ENCODE results near the gene CNOT6.

CNOT6 gene

DNA sequence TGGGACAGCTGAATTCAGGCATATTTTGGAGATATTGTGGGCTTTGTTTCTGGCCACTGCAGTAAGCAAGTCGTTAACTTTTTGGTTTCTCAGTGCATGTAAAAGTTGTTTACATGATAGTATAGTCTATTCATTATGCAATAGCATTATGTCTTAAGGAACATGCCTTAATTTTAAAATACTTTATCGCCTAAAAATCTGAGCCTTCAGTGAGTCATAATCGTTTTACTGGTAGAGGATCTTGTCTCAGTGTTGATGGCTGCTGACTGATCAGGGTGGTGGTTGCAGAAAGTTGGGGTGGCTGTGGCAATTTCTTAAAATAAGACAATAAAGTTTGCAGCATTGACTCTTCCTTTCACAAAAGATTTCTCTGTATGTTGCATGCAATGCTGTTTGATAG lies 92.0 kb downstream of the CNOT6 start:
- no peak for DNase-seq

DNA sequence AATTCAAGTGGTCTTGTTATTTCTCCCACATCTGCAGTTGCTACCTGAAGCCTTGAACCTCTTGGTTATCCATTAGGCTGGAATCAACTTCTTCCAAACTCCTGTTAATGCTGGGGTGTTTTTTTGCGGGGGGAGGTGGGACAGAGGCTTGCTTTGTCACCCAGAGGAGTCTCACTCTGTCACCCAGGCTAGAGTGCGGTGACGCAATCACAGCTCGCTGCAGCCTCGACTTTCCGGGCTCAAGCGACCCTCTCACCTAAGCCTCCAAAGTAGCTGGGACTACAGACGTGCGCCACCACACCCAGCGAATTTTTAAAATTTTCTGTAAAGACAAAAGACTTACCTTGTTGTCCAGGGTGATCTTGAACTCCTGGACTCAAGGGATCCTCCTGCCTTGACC lies 92.7 kb downstream of the CNOT6 start:
- no peak for DNase-seq

DNA sequence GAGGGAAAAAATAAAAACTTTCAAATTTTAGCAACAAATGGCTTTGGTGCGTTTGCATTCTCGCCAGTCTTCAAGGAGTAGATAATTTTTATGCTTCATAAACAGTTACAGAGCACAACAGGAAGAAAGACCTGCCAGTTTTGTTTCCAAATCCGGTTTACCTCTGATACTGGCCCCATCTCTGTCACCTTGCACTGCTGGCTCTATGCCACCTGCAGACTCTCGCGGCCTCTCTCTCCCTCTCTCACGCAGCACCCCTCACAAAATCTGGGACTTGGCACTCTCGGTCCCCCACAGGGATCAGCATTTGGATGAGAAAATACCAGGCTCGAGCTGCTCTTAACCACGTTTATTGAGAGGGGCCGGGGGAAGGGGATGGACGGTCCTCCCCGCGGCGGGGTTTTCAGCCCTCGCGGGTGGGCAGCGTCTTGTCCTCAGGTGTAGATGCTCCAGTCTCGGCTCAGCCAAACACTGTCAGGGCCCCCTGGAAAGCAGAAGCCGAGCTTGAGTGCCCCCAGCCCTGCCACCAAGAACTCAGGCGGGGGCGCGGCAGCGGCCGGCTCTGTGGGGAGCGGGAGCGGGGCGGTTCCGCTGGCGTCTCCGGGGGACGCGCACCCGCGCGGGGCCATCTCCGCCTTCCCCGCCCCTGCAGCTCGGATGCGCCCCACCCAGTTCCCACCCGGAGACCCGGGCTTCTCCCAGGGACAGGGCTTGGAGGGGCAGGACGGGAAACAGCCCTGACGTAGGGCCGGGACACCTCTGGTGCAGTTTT lies 95.8 kb downstream of the CNOT6 start:
- no peak for DNase-seq

DNA sequence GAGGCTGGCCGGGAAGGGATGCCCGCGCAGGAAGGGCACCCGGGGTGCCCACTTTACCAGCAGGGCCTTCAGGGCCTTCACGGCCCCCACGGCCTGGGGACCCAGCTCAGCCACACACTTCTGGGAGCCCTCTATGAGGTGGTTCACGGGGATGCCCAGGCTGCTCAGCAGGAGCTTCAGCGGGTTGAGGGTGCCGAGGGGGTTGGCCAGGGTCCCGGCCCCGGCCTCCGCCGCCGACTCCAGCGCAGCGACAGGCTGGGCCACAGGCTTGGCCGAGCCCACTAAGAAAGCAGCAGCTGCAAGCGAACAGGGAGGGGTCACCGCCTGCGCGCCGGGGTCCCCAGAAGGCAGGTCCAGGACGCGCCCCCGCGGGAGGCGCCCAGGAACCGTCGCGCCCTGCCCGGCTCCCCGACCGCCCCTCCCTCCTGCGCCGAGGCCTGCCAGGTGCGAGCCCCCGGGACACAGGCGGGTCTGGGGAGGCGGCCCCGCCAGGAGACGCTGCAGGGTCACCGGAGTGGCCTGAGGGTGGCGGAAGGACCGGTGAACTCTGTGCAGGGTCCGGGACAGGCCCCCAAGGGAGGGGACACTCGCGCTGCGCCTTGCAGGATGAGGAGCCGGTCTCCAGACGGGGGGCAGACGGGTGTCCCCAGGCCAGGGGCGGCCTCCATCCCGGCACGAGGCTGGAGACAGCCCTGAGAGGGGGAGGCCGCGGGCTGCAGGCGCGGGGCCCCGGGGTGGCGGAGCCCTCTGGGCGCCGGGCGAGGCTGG lies 96.5 kb downstream of the CNOT6 start:
- no peak for DNase-seq

DNA sequence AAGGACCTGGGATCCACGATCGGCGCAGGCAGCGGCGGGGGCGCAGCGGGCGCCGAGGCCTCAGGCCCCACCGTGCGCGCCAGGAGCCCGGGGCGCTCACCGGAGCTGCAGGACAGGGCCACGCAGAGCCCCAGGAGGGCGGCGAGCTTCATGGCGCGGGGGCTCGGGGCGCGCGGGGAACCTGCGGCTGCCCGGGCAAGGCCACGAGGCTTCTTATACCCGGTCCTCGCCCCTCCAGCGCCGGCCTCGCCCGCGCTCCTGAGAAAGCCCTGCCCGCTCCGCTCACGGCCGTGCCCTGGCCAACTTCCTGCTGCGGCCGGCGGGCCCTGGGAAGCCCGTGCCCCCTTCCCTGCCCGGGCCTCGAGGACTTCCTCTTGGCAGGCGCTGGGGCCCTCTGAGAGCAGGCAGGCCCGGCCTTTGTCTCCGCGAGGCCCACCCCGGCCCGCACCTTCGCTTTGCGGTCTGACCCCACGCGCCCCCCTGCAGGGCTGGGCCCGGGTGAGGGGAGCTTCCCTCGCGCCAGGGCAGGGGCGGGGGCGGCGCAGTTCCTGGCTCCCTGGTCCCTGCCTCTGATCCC lies 97.2 kb downstream of the CNOT6 start, which contains the start of gene SCGB3A1:
Gene SCGB3A1 (minus strand): TSS at position 189 of the 577 bp plus-strand sequence. CDS start 37 bp downstream, at position 152.
- DNase-seq: no peak

DNA sequence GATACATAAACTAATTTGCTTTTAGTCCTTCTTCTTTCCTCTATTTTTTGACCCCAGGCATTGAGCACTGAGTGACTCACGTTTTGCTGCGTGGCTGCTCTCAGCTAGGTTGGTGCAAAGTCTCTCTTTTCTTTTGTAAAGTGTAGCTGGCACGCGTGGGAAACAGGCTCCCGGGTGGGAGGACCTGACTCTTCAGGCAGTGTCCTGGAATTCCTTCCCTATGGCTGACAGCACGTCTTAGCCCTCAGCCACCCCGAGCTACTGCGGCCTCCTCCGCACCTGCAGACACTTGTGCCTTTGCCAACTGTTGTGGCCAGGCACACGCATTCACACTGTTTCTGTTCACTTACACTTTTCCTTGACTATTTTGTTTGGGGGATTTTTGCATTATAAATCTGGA lies 98.0 kb downstream of the CNOT6 start:
- no peak for DNase-seq

DNA sequence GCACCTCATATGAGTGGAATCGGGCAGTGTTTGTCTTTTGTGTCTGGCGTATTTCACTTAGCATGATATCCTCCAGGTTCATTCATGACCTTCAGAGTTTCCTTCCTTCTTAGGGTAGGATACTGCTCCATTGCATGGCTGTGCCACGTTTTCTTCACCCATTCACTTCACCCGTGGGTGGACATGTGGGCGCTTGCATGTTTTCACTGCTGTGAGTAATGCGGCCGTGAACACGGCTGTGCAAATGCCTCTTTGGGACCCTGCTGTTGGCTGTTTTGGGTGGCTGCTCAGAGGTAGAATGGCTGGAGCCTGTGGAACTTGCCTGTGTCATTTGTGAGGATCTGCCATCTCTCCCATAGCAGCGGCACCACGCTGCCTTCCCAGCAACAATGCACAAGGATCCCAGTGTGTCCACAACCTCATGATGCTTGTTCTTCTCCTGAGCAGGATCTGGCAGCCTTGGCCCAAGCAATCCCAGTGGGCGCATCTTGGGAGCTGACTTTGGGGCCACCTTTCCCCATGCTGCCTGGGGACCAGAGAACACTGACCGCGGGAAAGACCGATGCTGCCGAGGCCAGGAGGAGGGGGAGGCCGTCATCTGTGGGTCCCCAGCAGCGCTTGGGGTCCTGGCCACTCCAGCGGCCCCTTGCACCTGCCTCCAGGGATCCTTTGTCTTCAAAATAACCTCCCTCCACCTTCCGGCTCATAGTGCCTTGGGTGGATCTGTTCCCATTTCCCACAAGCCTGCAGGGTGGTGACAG lies 99.4 kb downstream of the CNOT6 start:
- no peak for DNase-seq

DNA sequence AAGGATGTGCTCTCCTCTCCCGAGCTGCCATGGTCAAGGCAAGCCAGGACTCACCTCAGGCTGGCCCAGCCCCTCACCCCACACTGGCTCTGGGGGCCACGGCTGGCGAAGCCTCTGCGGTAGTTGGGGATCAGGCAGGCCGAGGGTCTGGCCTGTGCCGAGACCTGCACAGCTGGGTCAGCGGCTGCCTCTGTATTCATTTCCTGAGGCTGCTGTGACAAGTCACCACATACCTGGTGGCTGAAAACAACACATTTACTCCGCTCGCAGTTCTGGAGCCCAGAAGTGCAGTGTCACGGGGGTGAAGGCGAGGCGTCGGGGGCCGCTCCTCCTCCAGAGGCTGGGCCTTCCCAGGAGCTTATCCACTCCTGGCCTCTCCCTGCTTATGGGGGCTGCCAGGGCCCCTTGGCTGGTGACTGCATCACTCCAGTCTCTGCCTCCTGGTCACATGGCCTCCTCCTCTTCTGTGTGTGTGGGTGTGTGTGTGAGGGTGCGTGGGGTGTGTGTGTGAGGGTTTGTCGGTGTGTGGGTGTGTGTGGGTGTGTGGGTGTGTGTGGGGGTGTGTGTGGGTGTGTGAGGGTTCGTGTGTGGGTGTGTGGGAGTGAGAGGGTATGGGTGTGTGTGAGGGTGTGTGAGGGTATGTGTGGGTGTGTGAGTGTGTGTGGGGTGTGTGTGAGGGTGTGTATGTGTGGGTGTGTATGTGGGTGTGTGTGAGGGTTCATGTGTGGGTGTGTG lies 100.3 kb downstream of the CNOT6 start:
- DNase-seq: no peak

DNA sequence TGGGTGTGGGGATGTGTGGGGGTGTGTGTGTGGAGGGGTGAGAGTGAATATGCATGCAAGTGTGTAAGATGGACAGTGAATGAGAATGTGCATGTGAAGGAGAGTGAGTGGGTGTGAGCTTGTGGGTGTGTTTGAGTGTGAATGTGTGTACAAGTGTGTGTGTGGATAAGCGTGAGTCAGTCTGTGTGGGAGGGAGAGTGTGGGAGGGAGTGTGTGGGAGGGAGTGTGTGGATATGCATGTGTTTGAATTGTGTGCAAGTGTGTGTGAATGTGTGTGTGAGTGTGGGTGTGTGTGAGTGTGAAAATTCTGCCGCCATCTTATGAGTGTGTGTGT lies 100.8 kb downstream of the CNOT6 start:
- no peak for DNase-seq

DNA sequence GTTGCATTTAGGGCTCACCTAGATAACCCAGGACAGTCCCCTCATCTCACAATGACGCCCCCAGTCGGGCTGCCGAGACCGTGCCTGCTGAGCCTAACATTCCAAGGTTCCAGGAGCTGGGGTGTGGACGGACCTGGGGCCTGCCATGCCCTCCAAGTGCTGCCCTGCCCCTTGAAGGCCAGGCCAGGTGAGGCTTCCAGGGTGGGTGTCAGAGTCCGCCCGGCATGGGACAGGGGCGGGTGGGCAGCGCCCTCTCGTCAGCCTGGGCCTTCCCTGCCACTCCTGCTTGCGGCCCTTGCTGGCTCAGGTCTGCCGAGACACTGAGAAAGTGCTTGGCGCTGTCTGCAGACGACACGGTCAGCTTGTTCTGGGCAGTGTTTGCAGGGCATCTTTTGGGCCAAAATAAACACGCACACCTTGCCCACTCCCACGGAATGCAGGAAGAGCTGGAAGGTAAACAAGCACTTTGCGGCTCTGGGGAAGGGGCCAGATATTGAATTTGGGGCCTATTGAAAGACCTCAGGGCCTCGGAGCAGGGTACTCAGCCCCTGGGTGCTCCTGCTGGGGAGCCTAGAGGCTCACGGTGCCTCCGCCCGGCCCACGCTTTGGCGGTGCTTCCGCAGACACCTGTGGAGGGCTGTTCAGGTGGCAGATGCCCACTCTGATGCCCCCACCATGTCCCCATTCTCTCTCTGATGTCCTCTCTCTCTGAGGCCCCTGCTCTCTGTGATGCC lies 101.4 kb downstream of the CNOT6 start:
- DNase-seq: no peak

DNA sequence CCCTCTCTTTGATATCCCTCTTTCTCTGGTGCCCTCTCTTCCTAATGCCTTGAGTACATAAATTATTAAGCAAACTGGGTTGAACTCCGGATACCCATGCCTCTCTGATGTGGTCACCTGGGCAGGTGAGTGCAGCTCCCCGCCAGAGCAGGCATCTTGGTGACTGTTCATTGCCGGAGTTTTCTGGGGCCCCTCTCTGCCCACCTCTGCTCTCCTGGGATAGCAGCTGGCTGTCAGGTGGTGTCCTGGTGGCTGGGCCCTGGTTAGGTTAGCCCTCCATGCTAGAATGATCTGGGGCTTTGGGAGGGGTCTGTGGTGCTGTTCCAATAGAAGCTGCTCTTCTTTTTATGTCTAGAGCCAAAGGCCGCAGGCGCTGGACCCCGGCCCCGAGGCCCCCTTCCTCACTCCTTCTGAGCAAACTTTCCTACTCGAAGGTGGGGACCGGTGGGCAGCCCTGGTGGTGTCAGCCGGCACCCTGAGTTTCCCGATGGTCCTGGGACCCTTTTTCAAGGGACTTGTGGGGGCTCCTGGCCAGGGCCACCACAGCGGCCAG lies 102.0 kb downstream of the CNOT6 start:
- DNase-seq: no peak

DNA sequence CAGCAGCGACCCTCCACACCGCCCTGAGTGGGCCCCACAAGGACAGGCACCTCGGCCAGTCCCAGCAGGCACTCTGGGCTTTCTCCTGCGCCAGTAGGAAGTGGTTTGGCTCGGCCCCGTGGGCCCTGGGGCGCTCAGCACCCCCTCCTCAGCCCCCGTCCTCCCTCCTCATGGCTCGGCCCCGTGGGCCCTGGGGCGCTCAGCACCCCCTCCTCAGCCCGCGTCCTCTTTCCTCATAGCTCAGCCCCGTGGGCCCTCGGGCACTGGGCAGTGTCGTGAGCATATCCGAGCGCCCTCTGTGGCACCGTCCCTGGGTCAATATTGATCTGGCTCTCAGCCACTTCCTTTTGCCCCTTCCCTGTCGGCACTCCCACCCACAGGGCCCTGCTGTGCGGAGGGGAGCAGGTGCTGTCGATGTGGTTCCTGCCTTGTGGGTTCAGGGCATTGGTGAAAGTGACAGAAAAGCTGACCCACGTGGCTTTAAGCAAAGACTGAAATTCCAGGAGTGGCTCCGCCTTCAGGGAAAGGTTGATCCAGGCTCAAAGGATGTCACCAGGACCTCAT lies 102.6 kb downstream of the CNOT6 start:
- no peak for DNase-seq

DNA sequence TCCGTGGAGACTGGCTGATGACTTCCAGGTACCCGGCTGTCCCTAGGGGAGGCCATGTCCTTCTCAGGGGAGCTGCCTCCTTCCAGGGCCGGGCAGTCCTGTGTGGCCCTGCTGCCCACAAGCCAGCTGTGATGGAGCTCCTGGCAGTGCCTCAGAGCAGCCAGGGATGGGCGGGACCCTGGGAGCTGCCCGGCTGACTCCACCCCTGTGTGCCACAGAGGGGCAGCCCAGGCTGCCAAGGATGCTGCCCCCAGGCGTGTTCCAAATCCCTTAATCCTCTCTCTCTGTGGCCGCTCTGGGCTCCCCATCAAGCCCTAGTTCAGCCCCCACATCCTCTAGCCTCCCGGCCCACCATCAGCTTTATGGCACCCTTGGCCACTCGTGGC lies 104.1 kb downstream of the CNOT6 start:
- DNase-seq: no peak

DNA sequence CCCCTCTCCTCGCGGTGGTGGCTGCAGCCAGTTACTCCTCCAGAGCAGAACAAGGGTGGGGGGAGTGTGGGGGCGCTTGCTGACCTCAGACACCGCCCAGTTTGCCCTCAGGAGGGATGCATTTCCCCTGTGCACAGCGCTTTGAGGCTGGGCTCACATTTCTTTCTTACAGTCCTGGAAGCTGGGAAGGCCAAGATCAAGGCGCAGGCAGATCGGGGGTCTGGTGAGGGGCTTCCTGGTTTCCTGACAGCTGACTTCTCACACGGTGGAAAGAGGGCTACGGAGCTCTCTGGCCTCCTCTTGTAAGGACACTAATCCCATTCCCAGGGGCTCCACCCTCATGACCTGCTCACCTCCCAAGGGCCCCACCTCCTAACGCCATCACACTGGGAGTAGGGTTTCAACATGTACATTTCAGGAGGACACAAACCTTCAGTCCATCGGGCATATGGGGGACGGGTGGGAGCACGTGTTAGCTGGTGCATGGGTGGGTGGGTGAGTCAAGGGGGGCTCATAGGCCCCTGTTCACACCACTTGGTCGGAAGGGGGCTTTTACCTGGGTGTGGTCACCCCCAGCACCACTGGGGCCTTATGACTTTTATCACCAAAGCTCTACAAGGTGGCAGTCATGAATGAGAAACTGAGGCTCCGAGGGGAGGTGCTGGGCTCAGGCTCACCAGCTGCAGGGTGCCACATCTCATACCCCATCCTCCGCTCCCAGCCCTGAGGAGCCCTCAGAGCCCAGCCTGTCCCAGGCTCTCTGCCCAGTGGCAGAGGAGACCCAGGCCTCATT lies 104.8 kb downstream of the CNOT6 start:
- no peak for DNase-seq

DNA sequence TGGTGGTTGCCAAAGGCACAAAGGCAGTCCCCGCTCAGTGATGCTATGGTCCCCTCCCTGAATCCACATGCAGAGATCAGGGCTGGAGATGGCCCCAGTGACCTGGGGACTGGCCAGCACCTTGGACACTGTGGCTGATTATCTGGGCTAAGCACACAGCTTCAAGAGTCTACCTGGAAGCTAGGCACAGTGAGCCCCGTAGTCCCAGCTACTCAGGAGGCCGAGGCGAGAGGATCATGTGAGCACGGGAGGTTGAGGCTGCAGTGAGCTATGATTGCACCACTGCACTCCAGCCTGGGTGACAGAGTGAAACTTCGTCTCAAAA lies 105.4 kb downstream of the CNOT6 start:
- DNase-seq: no peak

DNA sequence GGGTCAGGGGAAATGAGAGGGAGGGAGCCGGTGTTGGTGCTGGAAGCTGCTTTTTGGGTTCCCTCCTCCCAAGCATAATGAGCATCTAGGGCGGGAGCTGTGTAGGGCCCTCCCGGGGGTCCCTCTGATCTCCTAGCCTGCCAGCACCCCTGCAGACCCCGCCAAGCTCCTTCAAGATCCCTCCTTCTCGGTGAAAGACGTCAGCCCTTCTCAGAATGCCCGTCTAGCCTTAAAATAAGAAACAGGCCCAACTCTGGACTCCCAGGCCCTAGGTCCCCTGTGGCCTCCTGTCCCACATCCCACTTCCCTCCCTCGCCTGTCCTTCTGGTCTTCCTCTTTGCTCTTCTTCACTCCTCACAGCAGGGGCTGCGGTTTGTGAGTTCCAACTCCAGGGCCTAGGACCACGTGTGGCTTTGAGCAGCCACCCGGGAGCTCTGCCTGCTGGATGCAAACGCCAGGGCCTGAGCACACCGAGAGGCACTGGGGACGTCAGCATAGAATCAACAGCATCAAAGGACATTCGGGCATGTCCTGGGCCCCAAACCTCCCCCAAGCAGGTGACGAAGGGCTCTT lies 105.9 kb downstream of the CNOT6 start:
- no peak for DNase-seq

DNA sequence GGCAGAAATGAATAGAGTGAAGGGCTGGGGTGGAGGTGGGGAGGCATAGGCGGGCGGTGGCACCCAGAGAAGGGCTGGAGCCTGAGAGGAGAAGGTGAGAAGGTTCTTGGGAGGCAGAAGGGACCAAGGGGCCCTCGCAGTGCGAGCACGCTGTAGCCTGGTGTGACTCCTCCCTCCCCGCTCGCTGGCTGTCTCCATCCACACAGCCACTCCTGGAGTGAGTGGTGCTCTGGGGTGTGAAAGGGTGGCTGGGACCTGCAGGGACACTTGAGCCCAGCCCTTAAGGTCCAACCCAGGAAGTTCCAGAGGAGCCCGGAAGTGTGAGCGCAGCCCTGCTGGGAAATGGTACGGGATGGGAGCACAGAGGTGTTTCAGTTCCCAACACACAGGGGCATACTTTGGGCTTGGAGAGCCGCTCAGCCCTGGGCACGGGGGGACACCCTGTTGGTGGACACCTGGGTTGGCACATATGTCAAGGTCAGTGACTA lies 106.4 kb downstream of the CNOT6 start:
- DNase-seq: no peak

DNA sequence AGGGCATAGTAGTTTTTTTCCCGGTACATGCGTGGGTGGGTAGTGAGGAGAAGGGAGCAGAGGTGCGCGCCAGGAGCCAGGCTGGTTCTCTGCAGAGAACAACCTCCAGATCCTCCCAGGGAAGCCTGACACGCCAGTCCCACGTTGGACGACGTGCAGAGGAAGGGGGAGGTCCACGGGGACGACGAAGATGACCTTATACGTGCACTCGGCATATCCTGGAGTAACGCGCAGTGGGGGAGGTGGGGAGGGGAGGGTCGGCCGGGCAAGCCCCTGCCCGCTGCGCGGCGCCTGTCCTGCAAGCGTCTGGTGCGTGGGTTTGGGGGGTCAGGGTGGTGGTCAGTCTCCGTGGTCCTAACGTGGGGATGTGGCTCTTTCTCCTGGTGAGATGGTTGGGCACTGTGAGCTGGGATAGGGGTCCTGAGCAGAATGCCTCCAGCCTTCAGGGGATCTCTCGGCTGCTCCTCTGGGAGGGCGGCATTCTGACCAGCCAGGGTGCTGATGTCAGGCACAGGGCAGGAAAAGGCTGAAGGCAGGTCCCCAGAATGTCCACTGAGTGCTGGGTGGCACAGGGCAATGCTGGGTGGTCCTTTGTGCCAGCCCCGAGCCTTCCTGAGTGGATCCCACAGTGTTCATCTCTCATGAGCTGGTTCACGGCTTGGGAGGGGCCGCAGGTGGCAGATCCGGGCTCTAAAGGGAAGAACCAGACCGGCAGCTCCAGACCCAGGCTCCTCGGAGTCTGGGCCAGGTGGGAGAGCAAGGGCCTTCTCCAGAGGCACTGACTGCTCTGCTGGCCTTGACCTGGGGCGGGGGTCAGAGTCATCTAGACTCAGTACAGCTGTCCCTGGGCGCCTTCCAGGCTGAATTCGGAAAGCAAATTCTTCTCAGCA lies 107.7 kb downstream of the CNOT6 start:
- DNase-seq: no peak

DNA sequence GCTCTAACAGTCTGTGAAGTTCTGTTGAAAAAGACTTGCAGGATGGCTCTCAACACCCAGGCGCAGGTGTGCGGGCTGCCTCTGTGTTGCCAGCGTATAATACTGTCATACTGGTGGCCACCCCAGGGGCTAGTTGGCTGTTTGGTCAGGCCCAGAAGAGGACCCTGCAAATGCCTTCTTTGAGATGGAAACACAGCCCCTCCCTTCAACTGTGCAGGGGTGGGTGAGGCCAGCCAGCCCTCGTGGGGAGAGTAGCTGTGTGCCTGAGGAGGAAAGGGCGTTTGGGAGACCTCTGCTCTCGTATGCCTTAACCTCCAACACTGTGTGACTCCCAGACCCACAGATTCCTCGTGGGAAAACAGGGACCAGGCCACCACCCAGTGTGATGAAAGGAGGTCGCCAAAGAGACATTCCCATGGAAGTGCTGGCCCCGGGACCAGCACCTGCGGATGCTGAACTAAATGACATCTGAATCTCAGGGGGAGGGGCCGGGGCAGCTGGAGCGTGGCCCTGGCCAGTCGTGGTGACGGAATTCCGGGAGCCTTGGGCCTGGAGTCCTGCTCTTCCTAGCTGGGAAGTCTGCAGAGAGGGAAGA lies 108.4 kb downstream of the CNOT6 start:
- no peak for DNase-seq
